WTC11 (cell line): ENCODE results near the gene OSBPL5. TPM values are rescaled to one million over a fixed set of nuclear protein-coding genes. Genes with fewer than 3 reads are reported as not detected.
A peak's percentile ranks its signal among the peaks of the same experiment; 100 is the strongest.

Experiments
- ATAC-seq: fragments of 200-7000 bp; cut with Tn5 transposase; 2 replicates; pipeline ENCODE4 v1.10.0; 2021; ENCODE audit warnings: mild to moderate bottlenecking, moderate library complexity
- CTCF ChIA-PET: fragments of 300-600 bp; sonication (Branson Sonifier 250); formaldehyde crosslinking; loops from one replicate; lab custom pipeline; 2021; ENCODE audit warnings: antibody characterized with exemption; lab: Charles Lee
- POLR2A ChIA-PET: fragments of 350-600 bp; sonication (Branson Sonifier 250); formaldehyde crosslinking; loops from one replicate; lab custom pipeline; 2021; ENCODE audit warnings: antibody characterized with exemption; lab: Charles Lee
- DNase-seq: peaks from one replicate; pipeline ENCODE4 v3.0.0; 2021; ENCODE audit warnings: low spot score
- H3K27ac Mint-ChIP-seq: 2 replicates; pipeline ENCODE4 v1.8.0; 2021; ENCODE audit warnings: mixed read lengths
- H3K27me3 Mint-ChIP-seq: 2 replicates; pipeline ENCODE4 v1.8.0; 2021; ENCODE audit warnings: low read depth, mild to moderate bottlenecking, moderate library complexity, mixed read lengths
- H3K36me3 Mint-ChIP-seq: 2 replicates; pipeline ENCODE4 v1.8.0; 2021; ENCODE audit warnings: mixed read lengths
- H3K4me1 Mint-ChIP-seq: 2 replicates; pipeline ENCODE4 v1.8.0; 2022; ENCODE audit warnings: mixed read lengths
- H3K4me3 Mint-ChIP-seq: 2 replicates; pipeline ENCODE4 v1.8.0; 2021; ENCODE audit warnings: mild to moderate bottlenecking, moderate library complexity, mixed read lengths
- H3K9me3 Mint-ChIP-seq: 2 replicates; pipeline ENCODE4 v1.8.0; 2021; ENCODE audit warnings: mixed read lengths
- AFF4 ChIP-seq: sonication (generic); formaldehyde crosslinking; IDR thresholded peaks from 2 replicates; pipeline ENCODE4 v1.8.1; 2023; ENCODE audit warnings: mild to moderate bottlenecking, missing genetic modification reagents, borderline replicate concordance
- ATF2 ChIP-seq: sonication (generic); formaldehyde crosslinking; IDR thresholded peaks from 2 replicates; pipeline ENCODE4 v1.8.1; 2022; ENCODE audit warnings: low read depth, missing genetic modification reagents, borderline replicate concordance
- CREM ChIP-seq: sonication (generic); formaldehyde crosslinking; IDR thresholded peaks from 2 replicates; pipeline ENCODE4 v1.8.1; 2022; ENCODE audit warnings: mild to moderate bottlenecking, missing genetic modification reagents, moderate library complexity
- ETV6 ChIP-seq: sonication (generic); formaldehyde crosslinking; IDR thresholded peaks from 2 replicates; pipeline ENCODE4 v1.8.1; 2022; ENCODE audit warnings: mild to moderate bottlenecking, missing genetic modification reagents
- GTF2I ChIP-seq: fragments of 250-450 bp; sonication (Bioruptor Pico); conservative IDR thresholded peaks from 2 replicates; pipeline ENCODE4 v1.4.0; 2021; ENCODE audit warnings: mild to moderate bottlenecking
- NR3C1 ChIP-seq: sonication (generic); formaldehyde crosslinking; conservative IDR thresholded peaks from 2 replicates; pipeline ENCODE4 v1.8.1; 2023; ENCODE audit warnings: low read depth, mild to moderate bottlenecking, missing genetic modification reagents
- TEAD4 ChIP-seq: sonication (generic); formaldehyde crosslinking; IDR thresholded peaks from 2 replicates; pipeline ENCODE4 v1.8.0; 2022; ENCODE audit warnings: mild to moderate bottlenecking, missing genetic modification reagents
- ZBTB21 ChIP-seq: sonication (generic); formaldehyde crosslinking; IDR thresholded peaks from 2 replicates; pipeline ENCODE4 v1.8.1; 2023; ENCODE audit warnings: mild to moderate bottlenecking, missing genetic modification reagents, borderline replicate concordance
- ZNF232 ChIP-seq: sonication (generic); formaldehyde crosslinking; IDR thresholded peaks from 2 replicates; pipeline ENCODE4 v1.8.0; 2022; ENCODE audit warnings: mild to moderate bottlenecking, missing genetic modification reagents
- ZNF317 ChIP-seq: sonication (generic); formaldehyde crosslinking; IDR thresholded peaks from 2 replicates; pipeline ENCODE4 v1.8.1; 2023; ENCODE audit warnings: low read depth, mild to moderate bottlenecking, moderate library complexity, missing genetic modification reagents, borderline replicate concordance
- ZNF671 ChIP-seq: fragments of 250-450 bp; sonication (Bioruptor Pico); IDR thresholded peaks from 2 replicates; pipeline ENCODE4 v1.8.0; 2021; ENCODE audit warnings: mild to moderate bottlenecking
- total RNA-seq: library from RNA; stranded (reverse); gene quantifications from 3 replicates; pipeline ENCODE4 v1.2.3, GENCODE V29; 2021
- TF ChIP-seq, protein P1 (sequence below): sonication (generic); formaldehyde crosslinking; IDR thresholded peaks from 2 replicates; pipeline ENCODE4 v1.8.1; 2023; ENCODE audit warnings: mild to moderate bottlenecking, missing genetic modification reagents, moderate library complexity
- TF ChIP-seq, protein P2 (sequence below): fragments of 250-450 bp; sonication (Bioruptor Pico); IDR thresholded peaks from 2 replicates; pipeline ENCODE4 v1.9.0; 2021; ENCODE audit warnings: mild to moderate bottlenecking, borderline replicate concordance

The OSBPL5 gene
- total RNA-seq, 1 experiment from 2014 or later, result 17.7 TPM

DNA sequence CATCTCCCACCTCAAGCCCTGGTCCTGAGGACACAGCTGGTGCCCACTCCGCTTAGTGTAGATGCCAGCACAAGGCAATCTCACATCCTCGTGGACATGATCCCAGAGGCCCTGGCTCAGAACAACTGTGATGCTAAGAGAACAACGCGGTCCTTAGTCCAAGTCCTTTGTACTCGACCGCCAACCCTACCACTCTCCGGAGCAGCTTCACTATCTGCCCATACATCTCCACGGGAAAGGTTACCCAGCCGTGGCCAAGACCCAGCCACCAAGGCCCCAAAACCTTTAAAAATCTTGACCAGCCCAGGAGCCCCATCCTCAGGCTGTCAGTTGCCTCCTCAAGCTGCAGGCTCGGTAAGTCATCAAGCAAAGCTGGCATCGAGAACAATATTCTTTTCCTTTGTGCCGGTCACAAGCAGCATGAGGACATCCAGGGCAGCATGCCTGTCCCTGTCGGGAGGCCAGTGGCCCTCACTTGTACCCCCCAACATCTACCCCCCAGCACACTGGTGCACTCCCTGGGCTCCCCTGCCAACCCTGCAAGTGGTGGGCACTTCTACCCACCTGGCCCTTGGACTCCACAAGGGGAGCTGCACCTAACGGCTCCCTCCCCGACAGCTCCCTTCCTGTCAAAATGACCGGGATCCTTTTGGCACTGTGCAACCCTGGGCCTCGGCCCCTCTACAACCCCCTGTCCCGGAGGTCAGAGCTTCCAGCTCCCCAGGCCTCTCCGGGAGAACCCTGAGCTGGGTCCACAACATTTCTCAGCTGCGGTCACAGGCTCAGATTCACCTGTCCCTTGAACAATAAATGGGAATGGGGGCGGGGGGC lies 2.5 kb downstream of the OSBPL5 start:
- Mint-ChIP-seq H3K4me3 (peak overlapping the region; percentile 29; the same call in 1 of the 2 replicates), H3K9me3 (no peaks in the 10 kb centered on the region), H3K4me1 (peaks cover 38% of the 10 kb centered on the region), H3K27ac (no peak overlapping the region)
- peak; percentile 7 for DNase-seq
- POLR2A ChIA-PET, result no interaction called here
- TF ChIP-seq AFF4 (CRISPR knock-in tag), result no peak
- TF ChIP-seq ZNF671 (CRISPR knock-in tag), result no peak
- TF ChIP-seq ETV6 (CRISPR knock-in tag), result no peak
- TF ChIP-seq CREM, result no peak
- TF ChIP-seq, protein P1, sequence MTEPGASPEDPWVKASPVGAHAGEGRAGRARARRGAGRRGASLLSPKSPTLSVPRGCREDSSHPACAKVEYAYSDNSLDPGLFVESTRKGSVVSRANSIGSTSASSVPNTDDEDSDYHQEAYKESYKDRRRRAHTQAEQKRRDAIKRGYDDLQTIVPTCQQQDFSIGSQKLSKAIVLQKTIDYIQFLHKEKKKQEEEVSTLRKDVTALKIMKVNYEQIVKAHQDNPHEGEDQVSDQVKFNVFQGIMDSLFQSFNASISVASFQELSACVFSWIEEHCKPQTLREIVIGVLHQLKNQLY, result no peak
- TF ChIP-seq ZNF232 (CRISPR knock-in tag), result no peak
- TF ChIP-seq NR3C1 (CRISPR knock-in tag), result no peak
- no peak for TF ChIP-seq ZNF317 (CRISPR knock-in tag)
- no peak for TF ChIP-seq GTF2I (CRISPR knock-in tag)
- TF ChIP-seq ATF2 (CRISPR knock-in tag), result no peak
- TF ChIP-seq, protein P2, sequence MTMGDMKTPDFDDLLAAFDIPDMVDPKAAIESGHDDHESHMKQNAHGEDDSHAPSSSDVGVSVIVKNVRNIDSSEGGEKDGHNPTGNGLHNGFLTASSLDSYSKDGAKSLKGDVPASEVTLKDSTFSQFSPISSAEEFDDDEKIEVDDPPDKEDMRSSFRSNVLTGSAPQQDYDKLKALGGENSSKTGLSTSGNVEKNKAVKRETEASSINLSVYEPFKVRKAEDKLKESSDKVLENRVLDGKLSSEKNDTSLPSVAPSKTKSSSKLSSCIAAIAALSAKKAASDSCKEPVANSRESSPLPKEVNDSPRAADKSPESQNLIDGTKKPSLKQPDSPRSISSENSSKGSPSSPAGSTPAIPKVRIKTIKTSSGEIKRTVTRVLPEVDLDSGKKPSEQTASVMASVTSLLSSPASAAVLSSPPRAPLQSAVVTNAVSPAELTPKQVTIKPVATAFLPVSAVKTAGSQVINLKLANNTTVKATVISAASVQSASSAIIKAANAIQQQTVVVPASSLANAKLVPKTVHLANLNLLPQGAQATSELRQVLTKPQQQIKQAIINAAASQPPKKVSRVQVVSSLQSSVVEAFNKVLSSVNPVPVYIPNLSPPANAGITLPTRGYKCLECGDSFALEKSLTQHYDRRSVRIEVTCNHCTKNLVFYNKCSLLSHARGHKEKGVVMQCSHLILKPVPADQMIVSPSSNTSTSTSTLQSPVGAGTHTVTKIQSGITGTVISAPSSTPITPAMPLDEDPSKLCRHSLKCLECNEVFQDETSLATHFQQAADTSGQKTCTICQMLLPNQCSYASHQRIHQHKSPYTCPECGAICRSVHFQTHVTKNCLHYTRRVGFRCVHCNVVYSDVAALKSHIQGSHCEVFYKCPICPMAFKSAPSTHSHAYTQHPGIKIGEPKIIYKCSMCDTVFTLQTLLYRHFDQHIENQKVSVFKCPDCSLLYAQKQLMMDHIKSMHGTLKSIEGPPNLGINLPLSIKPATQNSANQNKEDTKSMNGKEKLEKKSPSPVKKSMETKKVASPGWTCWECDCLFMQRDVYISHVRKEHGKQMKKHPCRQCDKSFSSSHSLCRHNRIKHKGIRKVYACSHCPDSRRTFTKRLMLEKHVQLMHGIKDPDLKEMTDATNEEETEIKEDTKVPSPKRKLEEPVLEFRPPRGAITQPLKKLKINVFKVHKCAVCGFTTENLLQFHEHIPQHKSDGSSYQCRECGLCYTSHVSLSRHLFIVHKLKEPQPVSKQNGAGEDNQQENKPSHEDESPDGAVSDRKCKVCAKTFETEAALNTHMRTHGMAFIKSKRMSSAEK (CRISPR knock-in tag), result no peak
- TF ChIP-seq ZBTB21 (CRISPR knock-in tag), result no peak
- TF ChIP-seq TEAD4 (CRISPR knock-in tag), result no peak
- TF ChIP-seq, all 79 proteins: peak for 0
- Mint-ChIP-seq H3K27me3 (peaks cover 23% of the 10 kb centered on the region), H3K36me3 (no peaks in the 10 kb centered on the region)
- CTCF ChIA-PET, result interaction anchor here (0.7 to 2.9 kb wide), 5 partner anchors 27 to 512 kb away, joined by 4 to 9 read pairs (median 4); no protein-coding TSS in a partner anchor
- ATAC-seq, result no peak
